Thymus (tissue), 11 donors: Measurements from ENCODE around the gene BCL7C. TPM values are rescaled to one million over a fixed set of nuclear protein-coding genes. Genes with fewer than 3 reads are reported as not detected.

Experiments used
- DNase-seq, 9 donors: peaks; one replicate each; pipeline ENCODE4 v3.0.0-alpha.2; 2013; ENCODE audit warnings: low spot score in 9 of 9, low read depth in 6 of 9, missing footprints in 1 of 9
- H3K27ac ChIP-seq, 2 donors: one replicate each; pipeline ENCODE4 v1.5.1; 2013; ENCODE audit warnings: control low read depth in 1 of 2, low read depth in 1 of 2, low read length in 1 of 2, mild to moderate bottlenecking in 1 of 2, moderate library complexity in 1 of 2
- H3K27me3 ChIP-seq, 2 donors: one replicate each; pipeline ENCODE4 v1.5.1; 2013; ENCODE audit warnings: low read length in 1 of 2; ENCODE audit not compliant: control insufficient read depth in 2 of 2, insufficient read depth in 1 of 2
- H3K36me3 ChIP-seq, 2 donors: one replicate each; pipeline ENCODE4 v1.5.1; 2013; ENCODE audit warnings: low read length in 1 of 2, mild to moderate bottlenecking in 1 of 2, moderate library complexity in 1 of 2; ENCODE audit not compliant: control insufficient read depth in 2 of 2, insufficient read depth in 2 of 2
- H3K4me1 ChIP-seq, 2 donors: one replicate each; pipeline ENCODE4 v1.5.1; 2013; ENCODE audit warnings: low read length in 2 of 2; ENCODE audit not compliant: control insufficient read depth in 2 of 2, insufficient read depth in 2 of 2
- H3K4me3 ChIP-seq, 2 donors: one replicate each; pipeline ENCODE4 v1.5.1; 2013; ENCODE audit warnings: low read length in 2 of 2, control low read depth in 1 of 2, mild to moderate bottlenecking in 1 of 2
- H3K9me3 ChIP-seq, 2 donors: one replicate each; pipeline ENCODE4 v1.5.1; 2013; ENCODE audit warnings: low read length in 1 of 2, mild to moderate bottlenecking in 1 of 2; ENCODE audit not compliant: control insufficient read depth in 2 of 2, insufficient read depth in 1 of 2
- WGBS: extraction: QIAGEN DNeasy Blood & Tissue Kit; methylation state at CpG from one replicate; pipeline ENCODE4 v1.1.7; 2013; 5-methylcytosine and 5-hydroxymethylcytosine counted together
- polyA plus RNA-seq: library from polyadenylated mRNA; stranded (reverse); fragments of 200-250 nt; gene quantifications from one replicate; pipeline ENCODE4 v1.2.3, GENCODE V29; 2013
- total RNA-seq: library from RNA; stranded (reverse); fragments of 120-200 nt; gene quantifications from one replicate; pipeline ENCODE4 v1.2.4, GENCODE V29; 2013
- donor health status: healthy.

BCL7C gene
- total and polyA plus RNA-seq, 2 donors = 26.7 to 29.2 TPM

GRCh38 chr16:30843501-30843900, 50.4 kb downstream of the BCL7C start:
- H3K36me3 ChIP-seq = no peaks in the 10 kb centered on the region
- no peaks in the 10 kb centered on the region for H3K27me3 ChIP-seq
- 95% methylated on average over 5 of the region's 5 CpGs for WGBS
- H3K27ac ChIP-seq = no peak overlapping the region
- no peak overlapping the region for H3K4me3 ChIP-seq
- H3K9me3 ChIP-seq = no peaks in the 10 kb centered on the region
- no peak for DNase-seq
- peaks cover 5 to 24% of the 10 kb centered on the region in 2 donors for H3K4me1 ChIP-seq

DNA sequence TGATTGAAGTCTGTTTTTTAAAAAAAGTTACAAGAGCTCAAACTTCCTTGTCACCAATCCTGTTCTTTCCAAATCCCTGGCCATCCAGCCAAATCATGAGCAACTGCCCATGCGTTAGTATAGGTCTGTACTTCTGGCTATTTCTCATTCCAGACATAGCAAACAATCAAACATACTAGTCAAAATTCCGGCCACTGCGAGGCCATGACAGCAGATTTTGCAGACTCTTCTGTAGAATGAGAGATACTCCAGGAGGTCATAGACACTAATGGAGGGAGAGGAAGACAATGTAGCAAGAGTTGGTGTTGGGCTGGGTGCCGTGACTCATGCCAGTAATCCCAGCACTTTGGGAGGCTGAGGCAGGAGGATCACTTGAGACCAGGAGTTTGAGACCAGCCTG, 50.9 kb downstream of the BCL7C start:
- no peak overlapping the region for H3K4me3 ChIP-seq
- H3K36me3 ChIP-seq = no peaks in the 10 kb centered on the region
- H3K27ac ChIP-seq = no peak overlapping the region
- H3K4me1 ChIP-seq = peaks cover 5 to 20% of the 10 kb centered on the region in 2 donors
- no peaks in the 10 kb centered on the region for H3K9me3 ChIP-seq
- H3K27me3 ChIP-seq = no peaks in the 10 kb centered on the region
- 95% methylated on average over 4 of the region's 4 CpGs for WGBS
- DNase-seq = no peak

DNA sequence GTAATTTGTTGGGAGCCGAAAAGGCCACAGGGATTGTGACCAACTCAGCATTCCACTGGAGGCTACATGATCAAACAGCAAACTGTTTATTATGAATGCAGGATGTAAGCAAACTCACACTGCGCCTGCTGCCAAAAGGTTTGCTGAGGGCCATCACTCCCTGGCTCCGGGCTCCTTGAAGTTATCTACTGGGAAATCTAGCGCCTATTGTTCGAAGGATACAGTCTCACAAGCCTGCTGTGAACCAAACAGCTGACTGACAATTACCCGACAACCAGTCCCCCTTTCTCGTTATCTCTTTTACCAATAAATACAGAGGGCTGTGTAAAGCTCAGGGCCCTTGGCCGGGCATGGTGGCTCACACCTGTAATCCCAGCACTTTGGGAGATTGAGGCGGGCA, 52.5 kb downstream of the BCL7C start:
- WGBS = 97% methylated on average over 9 of the region's 9 CpGs
- Histone ChIP-seq H3K9me3 (no peaks in the 10 kb centered on the region), H3K27ac (no peak overlapping the region), H3K4me1 (peaks cover 3 to 11% of the 10 kb centered on the region in 2 donors), H3K27me3 (no peaks in the 10 kb centered on the region), H3K4me3 (no peak overlapping the region), H3K36me3 (no peaks in the 10 kb centered on the region)
- DNase-seq = no peak

GRCh38 chr16:30840611-30841010, 53.3 kb downstream of the BCL7C start:
- no peaks in the 10 kb centered on the region for H3K9me3 ChIP-seq
- WGBS = 96% methylated on average over 5 of the region's 5 CpGs
- H3K36me3 ChIP-seq = no peaks in the 10 kb centered on the region
- no peaks in the 10 kb centered on the region for H3K27me3 ChIP-seq
- no peak overlapping the region for H3K4me3 ChIP-seq
- DNase-seq = no peak
- no peak overlapping the region for H3K27ac ChIP-seq
- H3K4me1 ChIP-seq = peaks cover 3 to 11% of the 10 kb centered on the region in 2 donors

- Histone ChIP-seq H3K9me3 (no peaks in the 10 kb centered on the region), H3K36me3 (no peaks in the 10 kb centered on the region), H3K4me3 (no peak overlapping the region), H3K4me1 (peaks cover 0 to 3% of the 10 kb centered on the region in 2 donors), H3K27ac (no peak overlapping the region), H3K27me3 (no peaks in the 10 kb centered on the region)
- DNase-seq = no peak
- 93% methylated on average over 5 of the region's 5 CpGs for whole genome bisulfite sequencing
Observed at GRCh38 chr16:30839523-30840227, 54.2 kb downstream of the BCL7C start.

DNA sequence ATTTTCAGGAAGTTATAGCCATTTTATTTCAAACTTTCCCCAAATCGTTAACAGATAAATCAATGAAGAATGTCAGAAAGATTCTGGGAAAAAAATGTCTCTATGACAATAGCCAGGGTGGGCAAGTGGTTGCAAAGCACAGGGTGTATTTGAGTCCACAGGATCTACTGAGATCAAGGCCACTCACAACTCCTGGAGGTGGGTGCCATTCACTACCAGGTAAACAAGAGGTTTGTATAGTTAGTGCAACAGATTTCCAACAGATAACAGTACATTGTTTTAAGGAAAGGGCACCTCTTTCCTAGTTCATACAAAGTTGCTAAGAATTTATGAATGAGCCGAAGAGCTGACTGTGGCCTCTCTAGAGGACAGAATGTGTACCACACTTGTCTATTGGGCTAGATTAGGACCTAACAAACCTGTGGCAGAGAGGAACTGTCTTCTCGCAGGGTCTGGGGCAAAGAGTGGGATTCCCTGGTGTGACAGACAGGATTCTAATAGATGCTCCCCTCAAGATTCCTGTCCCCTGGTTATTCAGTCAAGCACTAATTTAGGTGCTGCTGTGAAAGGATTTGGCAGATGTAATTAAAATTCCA, 54.9 kb downstream of the BCL7C start:
- Histone ChIP-seq H3K36me3 (no peaks in the 10 kb centered on the region), H3K27ac (no peak overlapping the region), H3K27me3 (no peaks in the 10 kb centered on the region), H3K4me1 (no peaks in the 10 kb centered on the region), H3K9me3 (peaks cover 0 to 3% of the 10 kb centered on the region in 2 donors), H3K4me3 (no peak overlapping the region)
- DNase-seq = no peak
- 78% methylated on average over 3 of the region's 3 CpGs for WGBS

- Histone ChIP-seq H3K4me1 (no peaks in the 10 kb centered on the region), H3K4me3 (no peak overlapping the region), H3K9me3 (peaks cover 0 to 4% of the 10 kb centered on the region in 2 donors), H3K36me3 (no peaks in the 10 kb centered on the region), H3K27me3 (no peaks in the 10 kb centered on the region), H3K27ac (no peak overlapping the region)
- no peak for DNase-seq
- 98% methylated on average over 1 of the region's 1 CpG for WGBS
Observed at GRCh38 chr16:30837904-30838303, 56.0 kb downstream of the BCL7C start.

Other genes with a start within 250 kb of the BCL7C start
- gene PRR14, start 243.1 kb downstream of the BCL7C start, total RNA-seq = 14.3 TPM
- gene PRR14, start 243.1 kb downstream of the BCL7C start, polyA plus RNA-seq = 139 TPM
- 19.0 TPM for gene FBRS, start 235.6 kb downstream of the BCL7C start, total RNA-seq
- gene FBRS, start 235.6 kb downstream of the BCL7C start, polyA plus RNA-seq = 60.8 TPM
- 6.1 TPM for gene SRCAP, start 194.9 kb downstream of the BCL7C start, total RNA-seq
- gene SRCAP, start 194.9 kb downstream of the BCL7C start, polyA plus RNA-seq = 8.8 TPM
- gene PHKG2, start 145.7 kb downstream of the BCL7C start, total RNA-seq = 22.1 TPM
- gene PHKG2, start 145.7 kb downstream of the BCL7C start, polyA plus RNA-seq = 53.8 TPM
- 4.8 TPM for gene CFAP119, start 132.0 kb downstream of the BCL7C start, total RNA-seq
- 19.6 TPM for gene CFAP119, start 132.0 kb downstream of the BCL7C start, polyA plus RNA-seq
- gene RNF40, start 131.8 kb downstream of the BCL7C start, total RNA-seq = 42.4 TPM
- gene RNF40, start 131.8 kb downstream of the BCL7C start, polyA plus RNA-seq = 74.8 TPM
- 5.0 TPM for gene ZNF629, start 106.9 kb downstream of the BCL7C start, total RNA-seq
- 4.6 TPM for gene ZNF629, start 106.9 kb downstream of the BCL7C start, polyA plus RNA-seq
- 0.38 TPM for gene CTF1, start 2.5 kb upstream of the BCL7C start, total RNA-seq
- 3.8 TPM for gene CTF1, start 2.5 kb upstream of the BCL7C start, polyA plus RNA-seq
- 10.2 TPM for gene FBXL19, start 29.5 kb upstream of the BCL7C start, total RNA-seq
- 17.0 TPM for gene FBXL19, start 29.5 kb upstream of the BCL7C start, polyA plus RNA-seq
- gene ORAI3, start 55.0 kb upstream of the BCL7C start, total RNA-seq = 12.3 TPM
- 26.4 TPM for gene ORAI3, start 55.0 kb upstream of the BCL7C start, polyA plus RNA-seq
- 2.4 TPM for gene SETD1A, start 63.7 kb upstream of the BCL7C start, total RNA-seq
- gene SETD1A, start 63.7 kb upstream of the BCL7C start, polyA plus RNA-seq = 13.1 TPM
- gene HSD3B7, start 91.1 kb upstream of the BCL7C start, total RNA-seq = 3.5 TPM
- gene HSD3B7, start 91.1 kb upstream of the BCL7C start, polyA plus RNA-seq = 8.4 TPM
- 0.19 TPM for gene STX1B, start 116.6 kb upstream of the BCL7C start, total RNA-seq
- 1.0 TPM for gene STX1B, start 116.6 kb upstream of the BCL7C start, polyA plus RNA-seq
- 20.0 TPM for gene STX4, start 139.5 kb upstream of the BCL7C start, total RNA-seq
- 108 TPM for gene STX4, start 139.5 kb upstream of the BCL7C start, polyA plus RNA-seq
- gene ZNF668, start 180.2 kb upstream of the BCL7C start, total RNA-seq = 4.3 TPM
- gene ZNF668, start 180.2 kb upstream of the BCL7C start, polyA plus RNA-seq = 7.1 TPM
- 12.7 TPM for gene ZNF646, start 180.3 kb upstream of the BCL7C start, total RNA-seq
- 8.1 TPM for gene ZNF646, start 180.3 kb upstream of the BCL7C start, polyA plus RNA-seq
- gene PRSS53, start 194.9 kb upstream of the BCL7C start, total RNA-seq = 0.90 TPM
- gene PRSS53, start 194.9 kb upstream of the BCL7C start, polyA plus RNA-seq = 2.9 TPM
- 36.0 TPM for gene VKORC1, start 200.7 kb upstream of the BCL7C start, total RNA-seq
- gene VKORC1, start 200.7 kb upstream of the BCL7C start, polyA plus RNA-seq = 48.7 TPM
- 9.3 TPM for gene BCKDK, start 214.3 kb upstream of the BCL7C start, total RNA-seq
- gene BCKDK, start 214.3 kb upstream of the BCL7C start, polyA plus RNA-seq = 16.7 TPM
- gene KAT8, start 223.6 kb upstream of the BCL7C start, total RNA-seq = 62.3 TPM
- gene KAT8, start 223.6 kb upstream of the BCL7C start, polyA plus RNA-seq = 72.9 TPM
- 12.8 TPM for gene PRSS8, start 241.7 kb upstream of the BCL7C start, total RNA-seq
- 18.2 TPM for gene PRSS8, start 241.7 kb upstream of the BCL7C start, polyA plus RNA-seq